GM19328 (cell line): ENCODE data around the gene GPR151.

ENCODE experiments used
- ATAC-seq: cut with Tn5 transposase; IDR thresholded peaks from one replicate; pipeline ENCODE4 v1.9.1; 2021; ENCODE audit warnings: mild to moderate bottlenecking, moderate library complexity; ENCODE audit not compliant: unreplicated experiment

Gene GPR151

DNA sequence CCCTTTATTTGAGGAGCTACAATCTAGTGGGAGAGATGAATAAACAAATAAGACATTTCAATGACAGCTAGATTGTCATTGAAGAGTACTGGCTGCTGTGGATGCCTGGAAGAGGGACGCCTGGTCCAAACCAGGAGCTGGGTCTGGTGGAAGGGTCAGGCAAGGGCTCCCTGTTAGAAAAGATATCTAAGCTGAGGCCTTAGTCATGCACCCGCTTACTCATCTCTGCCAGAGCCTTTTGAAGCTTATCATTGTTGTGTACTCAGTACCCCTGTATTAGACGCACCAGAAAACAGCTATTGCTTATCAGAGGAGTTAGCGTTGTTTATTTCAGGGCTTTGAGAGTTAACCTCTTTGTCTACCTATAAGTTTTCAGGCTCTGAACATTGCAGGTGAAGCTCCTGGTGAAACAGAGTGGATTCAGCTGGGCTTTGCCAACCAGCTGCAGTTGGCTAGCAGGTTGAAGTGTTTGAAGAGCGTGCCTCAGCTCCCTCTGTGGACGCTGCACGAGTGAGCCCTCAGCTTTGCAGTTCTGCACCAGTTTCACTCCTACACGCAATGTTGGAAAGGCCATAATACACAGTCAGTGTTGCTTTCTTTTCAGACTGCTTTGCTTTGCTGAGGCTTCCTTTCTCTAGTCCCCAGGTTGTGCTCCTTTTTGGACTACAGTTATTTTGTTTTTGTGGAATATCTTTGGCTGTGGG lies 5.6 kb upstream of the GPR151 start:
- no peak for ATAC-seq

DNA sequence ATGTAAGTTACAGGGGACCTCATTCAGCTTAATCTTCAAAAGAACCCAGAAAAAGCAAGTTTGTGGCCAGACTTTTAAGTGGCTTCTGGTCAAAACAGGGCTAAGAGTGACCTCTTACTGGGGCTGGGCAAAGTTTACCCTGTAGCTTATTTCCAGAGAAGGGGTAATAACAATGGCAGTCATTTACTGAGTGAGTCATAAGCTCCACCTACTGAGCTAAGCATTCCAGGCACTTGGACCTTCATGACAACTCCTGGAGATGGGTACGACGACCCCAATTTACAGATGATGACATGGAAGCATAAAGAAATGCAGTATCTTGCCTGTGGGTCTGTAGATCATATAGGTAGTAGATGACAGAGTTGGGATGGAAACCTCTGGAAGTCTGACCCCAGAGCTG lies 4.7 kb upstream of the GPR151 start:
- ATAC-seq, result no peak

DNA sequence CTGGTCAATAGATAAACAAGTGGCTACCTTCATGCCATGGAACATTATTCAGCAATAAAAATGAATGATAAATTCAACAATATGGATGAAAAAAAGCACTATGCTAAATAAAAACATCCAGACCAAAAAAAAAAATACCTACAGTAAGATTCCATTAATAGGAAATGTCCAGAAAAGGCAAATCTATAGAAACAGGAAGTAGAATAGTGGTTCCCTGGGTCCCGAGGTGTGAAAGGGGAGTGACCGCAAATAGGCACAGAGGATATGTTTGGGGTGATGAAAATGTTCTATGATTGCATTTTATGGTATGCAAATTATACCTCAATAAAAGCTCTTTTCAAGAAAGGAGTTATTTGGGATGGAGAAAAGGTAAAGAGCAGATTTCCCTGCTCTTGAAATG lies 3.6 kb upstream of the GPR151 start:
- no peak for ATAC-seq

DNA sequence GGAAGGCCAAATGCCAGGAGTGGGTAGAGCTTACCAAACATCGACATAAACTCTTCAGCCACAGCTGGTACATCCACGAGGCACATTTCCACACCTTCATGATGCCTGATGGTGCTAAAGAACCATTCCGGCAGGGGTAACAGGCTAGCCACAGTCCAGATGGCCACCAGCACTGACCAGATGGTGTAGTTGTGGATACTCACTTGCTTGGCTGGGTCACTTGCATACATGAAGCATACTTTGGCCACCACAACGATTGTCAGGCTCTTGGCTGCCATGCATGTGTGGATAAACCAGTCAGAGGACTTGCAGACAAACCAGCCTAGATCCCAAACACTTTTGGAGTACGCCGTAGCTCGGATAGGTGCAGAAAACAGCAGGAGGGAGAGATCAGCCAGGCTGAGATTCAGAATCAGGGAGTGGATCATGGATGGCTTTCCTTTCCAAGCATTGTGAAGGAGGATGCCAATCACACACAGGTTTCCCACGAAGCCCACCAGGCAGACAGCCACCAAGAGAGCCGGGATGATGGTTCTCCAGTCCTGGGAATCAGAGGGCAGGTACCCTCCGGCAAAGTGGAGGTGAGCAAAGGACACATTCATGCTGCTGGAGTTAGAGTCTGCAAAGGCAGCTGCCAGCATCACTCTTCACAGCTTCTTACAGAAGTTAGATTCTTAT lies 378 bp downstream of the GPR151 start:
- no peak for ATAC-seq

DNA sequence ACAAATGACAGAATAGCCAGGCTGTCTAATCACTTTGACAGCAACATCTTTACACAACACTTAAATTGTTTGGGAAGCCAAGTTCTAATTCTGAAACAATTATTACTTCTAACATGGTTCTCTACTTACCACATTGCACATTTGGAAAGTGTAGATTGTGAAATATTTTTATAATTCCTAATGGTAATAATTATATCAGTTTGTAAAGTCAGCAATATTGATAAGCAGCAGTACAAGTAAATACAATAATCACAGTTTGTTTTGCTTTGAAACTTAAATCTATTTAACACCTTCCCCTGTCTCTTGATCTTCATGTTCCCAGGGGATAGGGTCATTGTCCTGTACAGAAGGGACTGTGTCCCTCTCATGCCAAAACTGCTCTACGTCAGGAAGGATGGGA lies 1.4 kb downstream of the GPR151 start:
- no peak for ATAC-seq

DNA sequence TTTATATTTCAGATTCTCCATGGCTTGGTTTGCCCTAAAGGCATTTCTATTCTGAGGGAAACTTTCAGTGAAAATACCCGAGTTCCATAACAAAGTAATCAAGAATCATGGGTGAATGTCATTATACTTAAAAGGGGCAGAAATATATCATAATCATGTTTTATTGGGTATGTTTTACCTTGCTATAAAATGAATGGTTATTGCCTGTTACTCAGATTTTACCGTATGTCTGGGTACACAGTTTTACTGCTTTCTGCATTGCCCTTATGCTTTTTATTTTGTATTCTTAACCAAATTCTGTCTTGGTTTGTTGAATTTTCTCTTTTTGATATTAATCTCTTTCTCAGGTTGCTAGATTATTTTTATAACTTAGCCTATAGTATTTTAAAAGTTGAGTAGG lies 2.5 kb downstream of the GPR151 start:
- no peak for ATAC-seq

DNA sequence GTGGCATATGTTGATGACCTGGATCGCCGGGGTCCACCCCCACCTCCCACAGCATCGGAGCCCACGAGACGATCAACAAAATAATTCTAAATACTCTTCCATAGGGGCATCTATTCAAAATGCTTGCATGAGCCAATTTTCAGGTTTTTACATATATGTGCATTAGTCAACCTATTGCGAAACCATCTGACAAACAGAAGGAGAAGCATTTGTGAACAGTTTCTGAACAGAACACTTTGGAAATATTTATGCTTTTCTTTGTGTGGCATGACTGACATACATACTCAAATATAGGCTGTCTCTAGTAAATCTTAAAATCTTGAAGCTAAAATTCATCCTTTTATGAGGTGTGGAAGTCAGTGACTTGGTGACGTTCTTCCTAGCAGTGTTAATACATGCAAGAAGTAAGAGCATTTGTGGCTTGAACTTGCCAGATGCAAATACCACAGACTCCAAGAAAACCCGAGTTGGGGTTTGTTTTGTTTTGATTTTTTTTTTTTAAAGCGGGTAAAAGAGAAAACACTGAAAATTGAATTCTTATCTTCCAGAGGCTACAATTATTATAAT lies 5.3 kb downstream of the GPR151 start:
- no peak for ATAC-seq

DNA sequence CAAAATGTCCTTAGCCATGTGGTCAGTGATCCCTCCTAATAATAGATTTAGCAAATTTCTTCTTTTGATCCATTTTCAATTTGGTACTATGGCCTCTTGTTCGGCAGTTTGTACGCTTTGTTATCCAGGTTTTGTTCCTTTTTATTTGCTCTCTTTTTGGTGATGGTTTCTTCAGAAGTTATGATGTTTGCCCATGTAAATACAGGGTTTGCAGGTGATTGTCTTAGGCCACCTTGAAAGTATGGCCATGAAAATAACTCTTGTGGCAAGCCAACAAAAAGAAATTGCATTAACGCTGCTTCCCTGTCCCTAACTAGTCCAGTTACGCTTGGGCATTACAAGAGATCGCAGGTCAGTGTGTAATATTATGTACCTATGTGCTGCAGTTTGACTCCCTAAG lies 8.6 kb downstream of the GPR151 start:
- no peak for ATAC-seq

DNA sequence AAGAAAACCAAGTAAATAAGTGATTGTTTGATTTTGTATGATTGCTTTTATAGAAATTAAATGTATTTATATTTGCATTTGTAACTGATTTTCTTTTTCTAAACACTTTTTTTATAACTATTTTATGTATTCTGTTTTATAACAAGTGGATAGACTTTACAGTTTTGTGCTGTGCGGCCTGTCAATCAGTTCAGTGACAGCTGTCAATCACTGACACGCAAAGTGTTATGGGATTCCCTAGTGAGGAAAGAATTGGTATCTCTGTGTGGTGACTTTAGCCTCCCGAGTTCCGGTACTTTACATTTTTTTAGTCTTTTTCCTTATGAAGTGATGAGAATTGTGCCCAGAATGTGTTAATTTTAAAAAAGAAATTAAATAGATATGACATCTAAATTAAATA lies 16.3 kb downstream of the GPR151 start:
- no peak for ATAC-seq

DNA sequence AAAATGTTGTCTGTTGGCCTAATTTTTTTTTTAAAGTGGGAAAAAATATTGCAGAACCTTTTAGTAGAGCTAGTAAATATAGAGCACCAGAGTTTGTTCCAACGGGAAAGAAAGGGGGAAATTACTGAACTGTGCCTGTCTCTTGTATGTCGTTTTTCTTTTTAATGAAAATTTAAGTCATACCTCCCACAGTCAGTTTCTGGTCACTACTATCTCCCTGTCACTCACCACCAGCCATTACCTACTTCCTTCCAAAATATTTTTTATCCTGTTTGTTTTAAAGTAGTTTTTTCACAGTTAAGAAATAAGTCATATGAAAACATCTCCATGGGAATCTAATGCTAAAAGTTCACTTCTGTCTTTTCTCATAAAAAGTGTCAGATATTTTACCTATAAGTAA lies 21.3 kb downstream of the GPR151 start:
- ATAC-seq, result no peak

DNA sequence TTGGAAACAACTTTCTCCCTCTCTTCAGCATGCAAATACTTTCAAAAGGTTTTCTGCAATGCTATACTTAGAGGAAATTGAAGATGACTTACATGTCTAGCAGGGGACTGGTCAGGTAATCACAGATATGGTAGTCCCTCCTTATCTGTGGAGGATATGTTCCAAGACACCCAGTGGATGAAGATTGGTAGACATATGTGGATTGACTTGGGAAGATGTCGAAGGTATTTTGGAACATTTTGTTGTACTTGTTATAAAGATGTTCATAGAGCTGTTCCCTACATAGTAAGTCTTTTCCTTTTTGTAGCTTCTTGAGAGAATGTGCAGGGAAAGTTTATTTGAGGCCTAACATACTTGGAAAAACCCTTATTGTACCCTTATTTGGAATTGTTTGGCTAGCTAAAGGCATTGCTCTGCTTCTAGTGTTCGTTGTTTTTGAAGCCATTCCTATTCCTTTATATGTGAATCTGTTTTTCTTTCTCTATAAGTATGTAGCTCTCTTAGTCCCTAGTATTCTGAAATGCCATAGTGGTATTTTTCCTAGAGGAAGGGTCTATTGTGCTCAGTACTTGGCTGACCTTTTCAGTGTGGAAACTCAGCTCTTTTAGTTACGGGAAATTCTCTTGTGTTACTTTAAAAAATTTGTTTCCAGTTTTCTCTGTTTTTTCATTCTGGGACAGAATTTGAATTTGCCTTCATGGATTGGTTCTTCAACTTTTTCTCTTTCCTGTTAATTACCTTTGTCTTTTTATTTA lies 25.7 kb downstream of the GPR151 start:
- ATAC-seq, result no peak

DNA sequence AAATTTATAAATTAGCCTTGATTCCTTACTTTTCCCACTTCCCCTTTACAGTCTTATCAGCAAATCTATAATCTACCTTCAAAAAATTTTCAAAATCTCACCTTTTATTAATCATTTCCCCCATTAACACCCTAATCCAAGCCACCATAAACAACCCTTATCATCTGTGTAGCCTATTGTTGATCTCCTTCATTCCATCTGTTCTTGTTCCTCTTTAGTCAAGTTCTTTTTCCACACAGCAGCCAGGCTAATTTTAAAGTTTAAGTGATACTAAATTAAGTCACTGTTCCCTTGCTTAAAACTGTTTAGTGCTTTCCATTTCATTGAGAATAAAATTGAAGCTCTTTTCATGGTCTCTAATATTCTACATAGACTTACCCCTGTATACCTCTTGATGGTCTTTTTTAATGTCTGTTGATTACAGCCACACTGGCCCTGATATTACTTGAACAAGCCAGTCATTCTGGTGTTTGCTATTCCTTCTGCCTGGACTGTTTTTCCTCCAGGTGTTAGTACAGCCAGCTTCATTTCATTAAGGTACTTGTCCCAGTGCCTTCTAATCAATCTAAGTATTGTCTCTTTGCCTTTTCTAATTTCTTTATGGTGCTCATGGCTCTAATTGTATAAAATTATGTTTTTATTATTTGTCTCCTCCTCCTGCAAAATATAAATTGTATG lies 31.1 kb downstream of the GPR151 start:
- ATAC-seq, result no peak

DNA sequence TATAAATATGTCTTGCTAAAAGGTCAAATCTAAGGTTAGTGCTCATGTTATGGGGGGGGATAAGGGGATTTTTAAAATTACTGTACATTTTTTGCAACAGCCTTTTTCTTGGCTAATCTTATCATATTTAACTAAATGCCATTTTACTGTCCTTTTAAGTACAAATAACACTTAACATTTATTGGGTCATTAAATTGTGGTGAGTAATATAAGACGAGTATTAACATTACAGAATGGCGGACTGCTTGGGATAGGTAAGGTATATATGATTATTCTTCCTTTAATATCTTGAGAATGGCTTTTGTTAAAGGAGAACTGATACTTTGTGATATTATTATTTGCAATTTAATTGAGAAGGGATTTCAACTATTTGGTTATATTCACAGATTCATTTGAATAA lies 33.2 kb downstream of the GPR151 start:
- no peak for ATAC-seq

DNA sequence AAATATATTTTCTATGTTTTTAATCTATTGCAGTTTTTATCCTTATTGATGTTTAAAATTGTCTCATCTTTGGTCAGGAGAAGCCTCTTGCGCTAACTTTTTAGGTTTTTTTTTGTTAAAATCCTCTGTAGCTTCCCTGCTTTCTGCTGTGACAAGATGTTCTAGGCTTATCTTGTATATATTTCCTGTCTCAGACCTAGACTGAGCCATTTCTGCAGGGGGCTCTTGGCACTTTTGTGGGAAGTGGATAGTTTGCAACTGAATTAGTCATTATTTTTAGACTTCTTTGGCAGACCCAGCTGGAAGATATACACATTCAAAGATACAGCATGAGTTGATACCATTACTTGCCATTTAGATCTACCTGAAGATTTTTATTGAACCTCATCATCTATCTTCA lies 40.1 kb downstream of the GPR151 start:
- ATAC-seq, result no peak

DNA sequence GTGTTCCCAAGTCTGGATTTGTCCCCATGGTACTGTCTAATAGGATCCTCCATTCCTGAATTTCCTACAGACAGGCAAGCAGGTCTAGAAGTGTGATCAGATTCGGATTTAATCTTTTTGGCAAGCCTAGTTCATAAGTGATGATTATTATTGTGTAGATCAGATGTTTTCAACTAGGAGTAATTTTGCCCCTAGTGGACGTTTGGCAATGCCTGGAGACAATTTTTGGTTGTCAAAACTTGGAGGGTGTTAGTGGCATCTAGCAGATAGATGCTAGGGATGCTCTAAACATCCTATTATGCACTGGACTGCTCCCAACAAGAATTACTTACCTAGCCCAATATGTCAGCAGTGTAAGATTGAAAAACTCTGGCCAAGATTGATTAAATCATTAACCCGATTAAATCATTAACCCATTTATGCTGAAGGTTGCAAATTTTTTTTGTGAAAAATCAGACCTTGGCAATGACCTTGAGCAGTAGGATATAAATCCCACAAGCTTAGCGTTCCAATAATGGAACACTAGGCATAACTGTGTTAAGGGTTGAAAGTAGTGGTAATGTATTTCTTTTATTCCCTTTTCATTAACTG lies 40.7 kb downstream of the GPR151 start:
- no peak for ATAC-seq

DNA sequence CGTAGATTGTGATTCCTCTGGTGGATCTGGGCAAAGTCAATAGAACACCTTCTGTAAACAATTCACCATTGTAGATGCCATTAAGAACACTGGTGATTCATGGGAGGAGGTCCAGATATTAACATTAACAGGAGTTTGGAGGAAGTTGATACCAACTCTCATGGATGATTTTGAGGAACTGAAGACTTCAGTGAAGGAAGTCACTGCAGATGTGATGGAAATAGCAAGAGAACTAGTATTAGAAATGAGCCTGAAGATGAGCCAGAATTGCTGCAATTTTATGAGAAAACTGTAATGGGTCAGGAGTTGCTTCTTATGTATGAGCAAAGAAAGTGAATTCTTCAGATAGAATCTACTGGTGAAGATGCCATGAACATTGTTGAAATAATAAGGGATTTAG lies 41.9 kb downstream of the GPR151 start:
- ATAC-seq, result no peak

DNA sequence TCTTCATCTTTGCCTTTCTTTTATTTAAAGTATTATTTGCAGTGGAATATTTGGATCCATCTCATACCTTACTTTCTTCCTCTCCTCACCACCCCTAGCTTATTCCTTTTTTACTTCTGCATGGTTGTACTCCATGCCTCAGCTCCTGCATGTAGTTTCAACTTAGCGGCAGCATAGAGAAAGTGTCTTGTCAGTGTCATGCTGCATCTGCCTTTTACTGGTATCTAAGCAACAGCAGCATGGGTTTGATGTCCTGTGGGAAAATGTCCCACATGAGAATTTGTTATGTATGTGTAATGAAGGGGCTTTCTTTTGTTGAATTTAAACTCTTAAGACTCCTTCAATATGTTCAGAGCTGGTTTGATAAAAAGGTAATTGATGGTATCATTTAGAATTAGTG lies 48.2 kb downstream of the GPR151 start:
- ATAC-seq, result no peak

DNA sequence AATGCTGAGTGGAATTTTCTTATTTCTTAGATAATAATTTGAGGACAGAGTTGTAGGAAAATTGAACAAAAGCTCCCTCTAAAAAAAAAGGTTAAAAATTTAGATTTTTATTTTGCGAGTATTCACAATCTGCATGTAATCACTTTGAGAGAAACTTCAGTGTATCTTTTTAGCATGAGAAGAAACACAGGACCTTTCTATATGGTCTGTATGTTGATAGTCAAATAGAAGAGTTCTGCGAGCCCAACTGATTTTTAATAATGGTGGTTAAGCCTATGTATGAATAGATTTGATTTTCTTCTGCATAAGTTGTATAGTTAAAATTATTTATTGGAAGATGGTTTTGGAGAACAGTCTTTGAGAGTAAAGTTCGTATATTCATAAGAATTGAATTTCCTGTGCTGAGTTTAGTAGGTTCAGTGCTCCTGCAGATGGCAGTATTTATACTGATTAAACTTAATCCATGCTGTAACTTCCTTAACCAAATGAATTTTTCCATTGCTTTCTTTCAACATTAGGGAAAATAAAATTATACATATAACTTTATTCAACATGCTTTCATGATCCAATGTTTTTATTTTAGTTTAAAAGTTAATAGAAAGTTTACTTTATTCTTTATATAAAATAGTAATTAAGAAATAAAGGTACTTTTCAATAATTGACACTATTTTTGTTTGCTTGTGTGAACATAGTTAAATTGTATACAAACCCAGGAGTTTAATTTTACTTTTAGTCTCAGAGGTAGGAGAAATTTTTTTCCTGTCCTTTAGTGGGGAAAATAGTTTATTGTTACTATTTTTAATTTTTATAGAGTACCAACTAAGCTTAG lies 49.3 kb downstream of the GPR151 start:
- ATAC-seq, result no peak

DNA sequence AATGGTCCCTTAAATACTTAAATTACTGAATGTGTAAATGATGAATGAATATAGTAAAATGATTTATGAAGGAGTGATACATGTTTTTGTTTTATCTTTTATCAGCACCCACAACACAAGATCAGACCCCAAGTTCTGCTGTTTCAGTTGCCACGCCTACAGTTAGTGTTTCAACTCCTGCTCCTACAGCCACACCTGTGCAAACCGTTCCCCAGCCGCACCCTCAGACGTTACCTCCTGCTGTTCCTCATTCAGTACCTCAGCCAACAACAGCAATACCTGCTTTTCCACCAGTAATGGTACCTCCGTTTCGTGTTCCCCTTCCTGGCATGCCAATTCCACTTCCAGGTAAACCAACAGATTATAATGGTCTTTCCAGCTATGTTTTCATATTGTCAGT lies 52.5 kb downstream of the GPR151 start:
- ATAC-seq, result no peak
